GM21367 (cell line): ENCODE measurements around the gene TNFRSF4.

ENCODE experiments used
- ATAC-seq: cut with Tn5 transposase; IDR thresholded peaks from one replicate; pipeline ENCODE4 v1.9.1; 2021; ENCODE audit not compliant: unreplicated experiment

The TNFRSF4 gene

DNA sequence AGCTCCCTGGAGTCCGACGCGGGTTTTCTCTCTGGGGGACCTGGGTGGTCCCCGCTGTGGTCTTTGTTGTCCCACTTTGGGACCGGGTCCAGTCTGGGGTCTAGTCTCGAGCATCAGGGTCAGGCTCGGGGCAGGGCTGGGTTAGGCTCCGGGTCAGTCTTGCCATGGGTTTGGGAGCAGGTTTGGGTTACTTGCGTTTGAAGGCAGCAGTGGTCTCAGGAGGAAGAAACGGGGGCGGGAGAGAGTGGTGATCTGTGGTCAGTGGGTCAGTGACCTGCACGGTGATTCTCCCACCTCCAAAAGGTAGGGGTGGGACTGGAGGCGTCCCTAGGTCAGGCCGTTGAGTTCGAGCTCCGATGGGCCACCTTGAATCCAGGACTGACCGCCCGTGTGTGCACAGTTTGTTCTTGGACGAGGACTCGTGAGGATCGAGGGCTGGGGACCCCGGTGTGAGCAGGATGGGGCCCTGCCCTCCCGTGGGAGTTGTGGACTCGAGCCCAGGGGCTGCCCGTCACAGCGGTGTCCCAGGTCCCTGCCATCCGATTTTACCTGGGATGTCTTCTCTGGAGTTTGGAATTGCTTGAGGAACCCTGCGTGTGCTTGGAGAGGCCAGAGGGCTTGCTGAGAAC lies 20.3 kb upstream of the TNFRSF4 start:
- no peak for ATAC-seq

DNA sequence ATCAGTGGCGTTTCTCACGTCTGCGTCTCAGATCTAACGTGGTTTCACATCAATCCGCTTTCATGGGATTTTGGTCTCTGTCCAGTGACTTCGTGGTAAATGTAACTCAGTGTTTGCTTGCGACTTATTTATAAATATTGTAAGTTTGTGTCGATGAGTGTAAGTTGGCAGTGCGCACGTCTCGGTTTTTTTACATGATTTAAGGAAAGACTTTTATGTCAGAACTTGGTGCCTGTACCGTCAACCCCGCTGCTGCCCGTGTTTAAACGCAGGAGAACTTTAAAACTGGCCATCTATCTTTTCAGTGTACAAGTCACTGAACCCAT lies 19.6 kb upstream of the TNFRSF4 start:
- ATAC-seq = no peak

DNA sequence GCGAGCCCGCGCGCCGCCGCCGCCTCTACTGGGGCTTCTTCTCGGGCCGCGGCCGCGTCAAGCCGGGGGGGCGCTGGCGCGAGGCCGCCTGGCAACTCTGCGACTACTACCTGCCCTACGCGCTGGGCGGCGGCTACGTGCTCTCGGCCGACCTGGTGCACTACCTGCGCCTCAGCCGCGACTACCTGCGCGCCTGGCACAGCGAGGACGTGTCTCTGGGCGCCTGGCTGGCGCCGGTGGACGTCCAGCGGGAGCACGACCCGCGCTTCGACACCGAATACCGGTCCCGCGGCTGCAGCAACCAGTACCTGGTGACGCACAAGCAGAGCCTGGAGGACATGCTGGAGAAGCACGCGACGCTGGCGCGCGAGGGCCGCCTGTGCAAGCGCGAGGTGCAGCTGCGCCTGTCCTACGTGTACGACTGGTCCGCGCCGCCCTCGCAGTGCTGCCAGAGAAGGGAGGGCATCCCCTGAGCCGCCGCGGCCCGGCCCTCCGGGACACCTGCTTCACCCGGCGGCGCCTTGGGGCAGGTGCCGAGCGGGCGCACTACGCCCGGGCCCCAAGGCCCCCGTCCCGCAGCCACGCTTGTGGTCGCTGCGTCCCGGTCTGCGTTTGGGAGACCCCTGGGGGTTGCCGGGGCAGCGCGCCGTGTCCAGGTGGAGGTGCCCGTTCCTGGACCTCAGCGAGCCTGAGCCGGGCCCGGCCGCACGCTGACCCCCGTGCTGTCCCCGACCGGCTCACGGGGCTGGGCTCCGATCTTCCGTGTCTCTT lies 19.0 kb upstream of the TNFRSF4 start:
- no peak for ATAC-seq

DNA sequence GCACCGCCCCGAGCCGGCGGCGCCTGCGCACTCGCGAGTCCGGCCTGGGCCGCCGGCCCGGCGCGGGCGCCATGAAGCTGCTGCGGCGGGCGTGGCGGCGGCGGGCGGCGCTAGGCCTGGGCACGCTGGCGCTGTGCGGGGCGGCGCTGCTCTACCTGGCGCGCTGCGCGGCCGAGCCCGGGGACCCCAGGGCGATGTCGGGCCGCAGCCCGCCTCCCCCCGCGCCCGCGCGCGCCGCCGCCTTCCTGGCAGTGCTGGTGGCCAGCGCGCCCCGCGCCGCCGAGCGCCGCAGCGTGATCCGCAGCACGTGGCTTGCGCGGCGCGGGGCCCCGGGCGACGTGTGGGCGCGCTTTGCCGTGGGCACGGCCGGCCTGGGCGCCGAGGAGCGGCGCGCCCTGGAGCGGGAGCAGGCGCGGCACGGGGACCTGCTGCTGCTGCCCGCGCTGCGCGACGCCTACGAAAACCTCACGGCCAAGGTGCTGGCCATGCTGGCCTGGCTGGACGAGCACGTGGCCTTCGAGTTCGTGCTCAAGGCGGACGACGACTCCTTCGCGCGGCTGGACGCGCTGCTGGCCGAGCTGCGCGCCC lies 18.3 kb upstream of the TNFRSF4 start, which contains the start of gene B3GALT6:
B3GALT6 (plus strand) TSS at position 30 of the 588 bp plus-strand sequence; CDS start at position 72, 42 bp downstream.
- no peak for ATAC-seq

DNA sequence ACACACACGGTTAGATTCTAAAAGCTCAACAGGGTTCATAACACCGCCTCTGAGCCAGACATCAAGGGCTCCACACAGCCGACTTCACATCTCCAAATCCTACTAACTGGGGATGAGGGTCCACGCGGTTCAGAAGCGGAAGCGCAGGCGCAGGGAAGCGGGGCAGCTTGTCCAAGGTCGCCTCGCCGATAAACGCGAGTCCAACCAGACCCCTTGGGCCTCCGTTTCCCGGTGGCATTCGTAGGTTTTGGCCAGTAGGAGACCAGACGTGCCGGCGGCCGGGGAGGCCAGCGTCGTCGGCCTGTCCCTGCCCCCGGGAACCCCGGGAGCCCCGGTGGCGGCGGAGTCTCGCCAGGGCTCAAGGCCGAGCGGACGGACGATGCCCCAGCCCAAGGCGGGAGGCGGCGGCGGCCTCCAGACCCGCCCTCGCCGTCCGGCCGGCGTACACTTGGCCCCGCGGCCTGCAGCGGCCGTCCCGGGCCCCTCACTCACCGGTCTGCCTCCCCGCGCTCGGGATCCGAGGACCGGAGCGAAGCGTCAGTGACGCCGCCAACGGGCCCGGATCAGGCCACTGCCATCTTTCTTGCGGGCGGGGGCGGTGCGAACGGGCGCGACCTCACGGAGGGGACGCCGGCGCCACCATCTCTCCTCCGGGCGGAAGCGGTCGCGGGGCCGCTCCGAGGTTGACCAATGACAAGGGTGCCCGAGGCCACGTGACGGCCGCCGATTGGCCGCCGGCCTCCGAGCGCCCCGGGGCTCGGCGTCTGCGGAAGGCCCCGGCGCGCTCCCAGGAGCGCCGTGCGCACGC lies 17.7 kb upstream of the TNFRSF4 start, which contains the start of gene SDF4:
SDF4 (minus strand) TSS at position 602 of the 808 bp plus-strand sequence. CDS start 3,229 bp downstream, outside the sequence.
- peak; percentile 75 for ATAC-seq

DNA sequence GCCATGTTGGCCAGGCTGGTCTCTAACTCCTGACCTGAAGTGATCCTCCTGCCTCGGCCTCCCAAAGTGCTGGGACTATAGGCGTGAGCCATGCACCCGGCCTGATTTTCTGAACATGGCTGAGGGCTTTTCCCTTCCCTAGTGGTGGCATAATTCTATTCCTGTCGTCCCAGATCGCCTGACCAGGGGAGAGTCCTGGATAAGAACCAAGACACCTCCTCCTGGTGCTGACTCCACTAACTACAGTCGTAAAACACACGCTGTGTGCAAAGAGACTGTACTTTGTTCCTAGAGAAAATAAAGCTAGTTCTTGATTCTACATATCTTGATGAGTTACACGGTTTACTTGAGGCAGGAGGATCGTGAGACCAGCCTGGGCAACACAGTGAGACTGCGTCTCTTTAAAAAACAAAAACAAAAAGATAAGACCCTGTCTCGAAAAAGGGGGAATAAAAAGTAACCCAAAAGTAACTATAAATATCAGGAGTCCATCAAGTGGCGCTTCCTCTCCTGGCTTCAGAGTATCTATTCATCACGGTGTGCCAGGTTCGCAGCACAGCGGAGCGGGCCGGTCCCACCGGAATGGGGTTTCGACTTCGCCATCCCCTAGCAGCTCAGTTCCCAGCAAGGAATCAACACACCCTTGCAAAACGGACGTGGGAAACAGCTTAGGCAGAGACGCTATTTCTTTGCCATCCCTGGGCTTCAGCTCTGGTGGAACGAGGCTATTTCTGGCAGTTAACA lies 16.9 kb upstream of the TNFRSF4 start:
- ATAC-seq = no peak

DNA sequence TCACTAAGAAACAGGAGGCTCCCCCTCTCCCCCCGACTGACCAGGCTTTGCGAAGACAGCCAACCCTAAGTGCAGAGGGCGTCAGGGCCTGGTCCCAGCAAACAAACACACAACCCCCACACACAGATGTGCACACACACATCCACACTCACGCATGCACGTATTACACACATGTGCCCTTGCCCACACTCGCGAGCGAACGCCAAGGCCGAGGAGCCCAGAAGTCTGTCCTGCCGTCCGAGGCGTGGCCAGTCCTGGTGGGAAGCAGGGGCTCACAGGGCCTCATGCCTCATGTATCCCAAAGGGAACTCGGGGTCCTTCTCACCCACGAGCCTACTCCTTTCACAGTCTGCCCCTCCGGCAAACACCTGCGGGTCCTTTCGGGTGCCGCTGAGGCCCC lies 15.8 kb upstream of the TNFRSF4 start:
- no peak for ATAC-seq

DNA sequence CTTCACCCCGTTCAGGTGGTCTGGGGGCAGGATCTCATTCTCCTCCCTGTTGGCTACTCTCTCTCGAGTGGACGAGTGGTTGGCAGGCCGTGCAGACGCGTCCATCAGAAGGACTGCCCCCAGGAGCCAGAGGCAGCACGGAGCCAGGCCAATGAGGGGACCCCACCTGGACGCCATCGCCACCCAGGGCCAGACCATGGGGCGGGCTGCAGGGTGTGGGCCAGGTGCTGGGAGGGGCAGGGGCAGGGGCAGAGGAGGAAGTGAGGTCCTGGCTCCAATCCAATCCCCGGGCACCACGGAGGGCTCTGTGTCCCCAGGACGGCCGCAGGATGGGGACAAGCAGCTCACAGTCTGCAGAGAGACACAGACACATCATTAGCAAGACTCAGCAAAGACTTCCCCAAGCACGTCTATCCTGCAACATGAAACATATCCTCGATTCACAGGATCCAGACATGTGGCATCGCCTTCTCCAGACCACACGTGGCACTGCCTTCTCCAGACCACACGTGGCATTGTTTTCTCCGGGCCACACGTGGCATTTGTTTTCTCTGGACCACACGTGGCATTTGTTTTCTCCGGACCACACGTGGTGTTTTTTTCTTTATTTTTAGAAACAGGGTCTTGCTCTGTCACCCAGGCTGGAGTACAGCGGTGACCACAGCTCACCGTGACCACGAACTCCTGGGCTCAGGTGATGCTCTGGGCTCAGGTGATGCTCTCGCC lies 14.8 kb upstream of the TNFRSF4 start:
- no peak for ATAC-seq

DNA sequence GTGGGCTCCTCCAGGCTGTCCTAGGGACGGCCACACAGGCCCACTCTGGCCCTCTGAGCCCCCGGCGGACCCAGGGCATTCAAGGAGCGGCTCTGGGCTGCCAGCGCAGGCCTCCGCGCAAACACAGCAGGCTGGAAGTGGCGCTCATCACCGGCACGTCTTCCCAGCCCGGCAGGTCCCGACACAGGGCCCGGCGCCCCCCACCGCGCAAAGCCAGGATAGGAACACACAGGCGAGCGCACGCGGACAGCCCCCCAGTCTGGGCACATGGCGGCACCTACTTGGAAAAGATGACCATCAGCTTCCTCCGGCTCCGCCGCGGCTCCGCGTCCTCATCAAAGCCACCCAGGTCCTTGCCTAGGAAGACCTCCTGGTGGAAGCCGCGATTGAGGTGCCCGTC lies 14.2 kb upstream of the TNFRSF4 start:
- no peak for ATAC-seq

DNA sequence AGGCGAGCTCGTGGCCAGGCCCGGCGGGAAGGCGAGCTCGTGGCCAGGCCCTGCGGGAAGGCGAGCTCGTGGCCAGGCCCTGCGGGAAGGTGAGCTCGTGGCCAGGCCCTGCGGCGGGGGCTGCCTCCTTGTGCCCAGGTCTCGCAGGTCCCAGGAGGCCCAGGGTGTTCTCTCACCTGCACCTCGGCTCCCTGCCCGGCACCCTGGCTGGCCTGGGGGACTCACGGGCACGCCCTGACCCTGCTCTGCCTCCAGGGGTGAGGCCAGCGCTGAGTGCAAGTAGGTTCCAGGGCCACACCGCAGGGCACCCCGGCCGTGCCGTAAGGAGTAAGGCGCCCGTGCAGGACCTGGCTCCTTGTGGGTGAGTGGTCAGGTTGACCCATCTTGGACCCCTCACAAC lies 13.4 kb upstream of the TNFRSF4 start:
- ATAC-seq = no peak

DNA sequence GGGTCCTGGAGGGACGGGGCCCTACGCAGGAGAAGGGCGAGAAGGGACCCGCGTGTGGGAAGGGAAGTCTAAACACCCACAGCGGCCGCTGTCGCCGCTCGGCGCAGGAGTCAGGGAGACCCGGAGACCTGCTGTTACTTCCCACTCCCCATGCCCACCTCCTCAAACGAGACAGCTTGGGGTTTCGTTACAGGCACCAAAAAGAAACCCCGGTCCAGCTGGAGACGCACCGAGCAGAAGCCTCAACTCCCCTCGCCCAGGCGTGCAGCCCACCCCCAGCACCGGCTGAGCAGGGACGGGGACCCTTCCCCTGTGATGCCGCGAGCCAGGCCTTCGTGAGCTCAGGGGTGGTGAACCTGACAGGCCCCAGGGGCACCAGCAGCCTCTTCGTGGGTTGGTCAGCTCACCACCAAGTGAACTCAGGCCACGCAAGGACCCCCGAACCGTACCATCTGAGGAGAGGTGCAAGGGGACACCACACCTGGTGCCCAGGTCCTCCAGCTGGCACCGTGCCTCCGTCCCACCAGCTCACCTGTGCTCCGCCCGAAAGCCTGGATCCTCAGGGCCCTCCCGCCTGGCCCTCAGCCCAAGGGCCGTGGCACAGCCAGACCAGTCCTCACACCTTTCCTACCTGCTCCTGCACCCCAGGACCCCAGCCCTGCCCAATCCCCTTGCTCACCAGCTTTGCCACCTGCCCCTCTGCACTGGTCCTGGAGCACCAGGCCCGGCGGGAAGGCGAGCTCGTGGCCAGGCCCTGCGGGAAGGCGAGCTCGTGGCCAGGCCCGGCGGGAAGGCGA lies 12.8 kb upstream of the TNFRSF4 start:
- ATAC-seq = no peak

DNA sequence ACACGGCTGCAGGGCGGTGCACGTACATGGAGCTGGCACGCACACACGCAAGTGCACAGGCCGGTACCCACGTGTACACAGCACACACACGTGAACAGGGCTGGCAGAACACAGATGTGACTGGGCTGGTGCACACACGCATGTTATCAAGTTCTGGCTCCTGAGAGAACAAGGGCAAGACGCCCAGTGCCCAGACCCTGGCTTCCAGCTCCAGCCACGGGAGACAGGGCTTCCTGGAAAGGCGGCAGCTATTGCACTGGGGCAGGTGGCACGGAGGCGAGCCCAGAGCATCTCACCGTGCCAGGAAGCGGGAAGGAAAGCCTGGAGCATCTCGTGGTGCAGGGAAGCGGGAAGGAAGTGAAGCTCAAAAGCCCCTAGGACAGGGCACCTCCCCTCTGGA lies 12.0 kb upstream of the TNFRSF4 start:
- ATAC-seq = no peak

DNA sequence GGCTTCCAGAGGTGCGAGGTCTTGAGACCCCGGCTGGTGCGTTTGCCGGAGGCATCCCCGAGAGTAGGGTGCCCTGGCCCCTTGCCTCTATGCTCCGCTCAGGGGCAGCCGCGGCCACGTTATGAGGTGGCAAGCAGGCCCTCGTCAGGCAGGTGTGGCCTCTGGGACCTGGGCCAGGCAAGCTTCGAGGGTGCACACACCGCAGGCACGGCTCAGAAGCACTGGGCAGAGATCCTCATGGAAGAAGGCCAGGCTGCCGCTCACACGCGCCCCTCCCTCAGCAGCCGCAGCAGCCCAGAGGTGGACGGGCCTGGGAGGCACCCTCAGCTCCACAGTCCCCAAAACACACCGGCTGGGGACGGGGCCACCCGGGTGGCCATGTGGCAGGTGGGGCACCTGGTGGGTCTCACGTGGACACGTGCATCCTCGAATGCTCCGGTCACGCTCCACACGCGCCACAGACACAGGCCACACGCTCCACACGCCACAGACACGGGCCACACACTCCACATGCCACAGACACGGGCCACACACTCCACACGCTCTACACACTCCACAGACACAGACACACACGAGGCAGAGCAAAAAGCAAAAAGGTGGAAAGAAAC lies 11.4 kb upstream of the TNFRSF4 start:
- ATAC-seq = no peak

DNA sequence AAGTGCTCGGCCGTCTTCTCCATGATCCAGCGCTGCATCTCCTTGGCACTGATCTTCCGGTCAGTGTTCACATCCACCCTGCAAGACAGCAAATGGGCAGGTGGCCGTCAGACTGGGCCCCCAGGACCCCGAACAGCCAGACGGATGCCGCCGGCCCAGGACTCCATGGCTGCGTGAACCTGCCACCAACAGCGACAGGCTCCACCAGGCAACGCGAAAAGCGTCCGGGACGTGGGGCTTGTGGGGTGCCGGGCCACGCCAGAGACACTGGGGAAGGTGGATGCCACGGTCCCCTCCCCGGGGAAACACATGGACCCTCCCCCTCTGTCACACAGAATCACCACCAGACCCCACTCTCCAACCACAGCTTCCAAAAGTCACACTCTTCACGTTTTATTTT lies 9.9 kb upstream of the TNFRSF4 start:
- ATAC-seq = no peak

DNA sequence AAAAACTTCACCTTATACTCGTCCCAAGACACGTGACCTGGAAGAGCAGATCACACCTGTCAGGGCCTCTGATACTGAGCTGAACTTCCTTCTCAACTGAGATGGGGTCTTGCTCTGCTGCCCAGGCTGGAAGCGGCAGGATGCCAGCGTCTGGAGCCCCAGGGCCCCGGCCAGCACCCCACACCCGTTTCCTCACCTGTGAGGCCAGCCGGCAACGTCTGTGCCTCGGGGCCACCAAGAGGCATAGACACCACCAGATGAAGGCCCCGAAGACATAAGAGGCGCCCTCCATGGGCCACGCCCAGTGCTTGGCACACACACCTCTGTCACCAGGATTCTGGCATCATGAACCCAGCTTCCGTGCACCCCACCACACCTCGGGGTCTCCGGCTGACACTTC lies 9.4 kb upstream of the TNFRSF4 start:
- ATAC-seq = no peak

DNA sequence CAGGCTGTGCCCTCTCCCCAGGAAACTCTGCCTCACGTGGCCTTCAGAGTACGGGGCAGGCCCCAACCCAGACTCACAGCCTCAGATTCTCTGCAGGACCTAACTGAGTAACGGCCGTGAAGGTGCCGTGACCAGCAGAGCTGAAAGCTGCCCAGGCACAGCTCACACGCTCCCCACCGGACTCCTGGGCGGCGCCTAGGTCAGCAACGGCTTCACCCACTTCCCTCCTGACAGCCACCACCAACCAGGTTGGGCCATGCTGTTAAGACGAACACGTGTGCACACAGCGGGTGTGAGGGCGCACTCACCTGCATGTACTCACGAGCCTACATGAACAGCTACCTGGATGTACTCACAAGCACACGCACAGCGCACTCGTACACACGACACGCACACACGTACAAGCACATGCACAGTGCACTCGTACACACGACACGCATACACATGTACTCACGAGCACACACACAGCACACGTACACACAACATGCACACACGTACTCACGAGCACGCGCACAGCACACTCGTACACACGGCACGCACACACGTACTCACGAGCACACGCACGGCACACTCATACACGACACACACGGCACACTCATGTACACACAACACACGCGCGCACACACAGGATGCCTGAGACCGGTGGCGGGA lies 8.7 kb upstream of the TNFRSF4 start:
- no peak for ATAC-seq

DNA sequence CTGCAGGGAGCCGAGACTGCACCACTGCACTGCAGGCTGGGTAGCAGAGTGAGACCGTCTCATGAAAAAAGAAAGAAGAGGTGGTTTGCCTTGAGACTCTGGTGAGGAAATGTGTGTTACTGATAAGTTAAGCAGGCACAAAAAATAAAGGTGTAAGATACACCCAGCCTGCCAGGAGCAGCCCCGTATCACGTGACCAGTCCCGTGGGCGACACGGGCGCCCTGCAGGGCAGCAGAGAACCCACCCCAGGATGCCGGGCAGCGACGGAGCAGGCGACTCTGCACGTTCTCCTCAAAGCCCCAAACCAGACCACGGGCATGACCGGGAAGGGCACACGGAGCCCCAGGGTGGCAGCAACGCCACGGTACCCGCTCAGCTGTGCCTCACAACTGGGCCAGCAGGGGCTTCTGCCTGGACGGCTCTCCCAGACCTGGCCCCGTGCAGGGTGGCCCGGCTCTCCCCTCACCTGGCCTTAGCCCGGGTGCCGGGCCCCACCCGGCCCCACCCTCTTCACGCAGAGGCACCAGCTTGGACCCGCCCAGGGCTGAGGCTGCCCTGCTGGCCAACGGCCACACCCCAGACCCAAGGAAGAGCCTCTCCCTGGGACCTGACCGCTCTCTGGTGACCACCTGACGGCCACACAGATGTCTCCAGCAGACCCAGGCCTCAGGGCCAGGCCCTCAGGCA lies 8.1 kb upstream of the TNFRSF4 start:
- no peak for ATAC-seq

DNA sequence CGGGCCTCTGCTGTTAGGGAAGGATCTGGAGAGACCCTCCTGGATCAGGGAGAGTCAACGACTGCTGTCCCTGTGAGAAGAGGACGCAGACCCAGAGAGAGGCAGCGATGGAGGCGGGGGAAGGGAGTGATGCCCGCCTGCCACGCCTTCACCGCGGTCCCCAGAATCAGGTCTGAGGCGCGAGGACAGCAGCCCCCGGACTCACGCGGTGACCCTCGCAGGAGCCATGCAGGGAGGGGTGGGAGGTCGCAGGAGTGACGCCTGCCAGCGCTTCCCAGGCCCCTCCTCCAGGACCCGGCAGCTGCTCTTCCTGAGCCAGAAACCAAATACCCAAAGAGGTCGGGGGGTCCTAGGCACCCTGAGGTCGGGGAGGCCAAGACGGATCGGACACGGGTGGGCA lies 6.2 kb upstream of the TNFRSF4 start:
- no peak for ATAC-seq
